Uterine smooth muscle cell (primary cell): ENCODE measurements around the gene GAPDHS. TPM values are rescaled to one million over a fixed set of nuclear protein-coding genes. Genes with fewer than 3 reads are reported as not detected.

Experiments used
- total RNA-seq: library from RNA; depleted of rRNA; stranded (reverse); fragments of >200 nt; gene quantifications from 2 replicates; pipeline ENCODE4 v1.2.3, GENCODE V29; 2014

GAPDHS gene
- total RNA-seq = not detected in 2 replicates

DNA sequence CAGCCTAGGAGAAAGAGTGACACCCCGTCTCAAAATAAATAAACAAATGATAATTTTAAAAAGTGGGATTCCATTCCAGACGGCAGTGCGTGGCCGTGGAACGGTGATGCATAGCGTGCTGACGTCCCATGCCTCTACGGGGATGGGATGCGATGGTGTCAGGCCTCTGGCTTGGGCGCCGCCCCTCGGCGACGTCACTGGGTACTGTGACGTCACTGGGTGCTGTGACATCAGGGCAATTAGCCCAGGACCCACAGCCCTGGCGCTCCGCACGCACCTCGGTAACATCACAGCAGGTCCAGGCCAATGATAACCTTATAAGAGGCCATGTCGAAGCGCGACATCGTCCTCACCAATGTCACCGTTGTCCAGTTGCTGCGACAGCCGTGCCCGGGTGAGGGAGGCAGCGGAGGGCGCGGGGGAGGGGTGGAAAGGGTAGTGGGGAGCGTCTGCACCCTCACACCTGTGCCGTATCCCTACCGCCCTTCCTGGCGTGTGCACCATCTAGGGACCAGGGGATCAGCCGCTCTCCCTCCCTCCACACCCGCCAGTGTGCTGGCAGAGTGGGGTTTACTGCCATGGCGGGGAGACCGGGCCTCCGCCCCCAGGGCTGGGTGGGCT lies at the start of gene GAPDHS:
TSS of gene GAPDHS (plus strand) at position 256 of the 621 bp plus-strand sequence. CDS start at position 328, 72 bp downstream.

DNA sequence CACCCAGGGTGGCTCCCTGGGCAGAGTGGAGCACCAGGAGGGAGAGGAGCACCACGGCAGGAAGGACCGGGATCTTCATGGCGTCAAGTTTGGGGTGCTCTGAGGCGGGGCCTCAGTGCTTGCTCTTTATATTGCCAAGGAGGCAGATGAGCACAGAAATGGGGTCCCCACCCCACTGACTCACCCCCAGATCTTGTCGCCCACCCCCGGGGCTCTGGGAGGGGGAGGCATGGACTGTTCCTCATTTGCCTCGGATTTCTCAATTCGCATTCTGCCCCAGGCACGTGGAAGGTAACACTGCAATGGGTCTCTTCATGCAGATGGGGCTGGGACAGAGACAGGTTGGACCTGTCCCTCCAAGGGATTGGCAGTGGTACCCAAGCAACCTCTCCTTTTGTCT lies 42.9 kb upstream of the GAPDHS start, which contains the start of gene KRTDAP:
TSS of gene KRTDAP (minus strand) at position 101 of the 400 bp plus-strand sequence. CDS start at position 79, 22 bp downstream.

GRCh38 chr19:35513628-35514281 lies 19.5 kb upstream of the GAPDHS start, which contains the start of gene DMKN:
DMKN (minus strand) TSS chr19:35513649; CDS start chr19:35513475, 174 bp downstream.

GRCh38 chr19:35528218-35529038 lies 4.8 kb upstream of the GAPDHS start, which contains the start of gene SBSN:
SBSN (minus strand) TSS chr19:35528311; CDS start chr19:35528281, 30 bp downstream.

DNA sequence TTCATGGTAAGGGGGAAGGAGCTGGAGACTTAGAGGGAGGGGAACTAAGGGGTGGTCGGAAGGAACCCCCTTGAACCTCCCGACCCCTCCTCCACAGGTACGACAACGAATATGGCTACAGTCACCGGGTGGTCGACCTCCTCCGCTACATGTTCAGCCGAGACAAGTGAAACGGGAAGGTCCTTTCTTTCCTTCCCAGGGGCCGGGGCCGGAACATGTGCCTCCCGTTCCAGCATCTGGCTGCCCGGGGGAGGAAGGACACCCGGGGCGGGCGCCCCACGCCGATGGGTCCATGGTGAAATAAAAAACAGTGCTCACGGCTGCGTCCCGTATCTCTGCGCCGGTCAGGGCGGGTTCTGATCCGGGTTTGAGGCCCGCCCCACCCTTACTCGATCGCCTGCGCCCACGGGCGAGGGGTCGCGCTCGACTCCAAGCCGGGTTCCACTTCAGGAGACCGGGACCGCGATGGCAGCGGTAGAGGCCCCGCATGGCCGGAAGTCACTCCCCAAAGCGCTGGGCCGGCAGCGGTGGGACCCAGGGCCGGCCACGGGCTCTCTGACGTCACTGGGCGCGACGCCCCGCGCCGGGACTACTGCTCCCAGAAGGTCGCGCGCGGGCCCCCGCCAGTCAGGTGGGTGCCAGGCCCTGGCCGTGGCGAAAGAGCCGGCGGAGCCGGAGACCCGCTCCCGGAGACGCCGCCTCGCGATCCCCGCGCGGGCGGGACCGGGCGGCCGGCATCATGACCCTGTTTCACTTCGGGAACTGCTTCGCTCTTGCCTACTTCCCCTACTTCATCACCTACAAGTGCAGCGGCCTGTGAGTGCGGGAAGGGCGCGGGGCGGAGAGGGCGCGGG lies 12.0 kb downstream of the GAPDHS start, which contains the start of gene TMEM147:
TSS of gene TMEM147 (plus strand) at position 626 of the 854 bp plus-strand sequence. CDS start at position 740, 114 bp downstream.

GRCh38 chr19:35563207-35563829 lies 30.1 kb downstream of the GAPDHS start, which contains the start of gene ATP4A:
ATP4A (minus strand) TSS chr19:35563658; CDS start chr19:35563629, 29 bp downstream.

GRCh38 chr19:35585848-35586247 lies 52.6 kb downstream of the GAPDHS start, which contains the start of gene PMIS2:
PMIS2 (plus strand) TSS chr19:35586173; CDS start chr19:35586260, 87 bp downstream.

Other genes with a start within 250 kb of the GAPDHS start
- gene MAG, start 241.3 kb upstream of the GAPDHS start, total RNA-seq = not detected in 2 replicates
- 0.25 and 0.55 TPM in 2 replicates for gene CD22, start 204.3 kb upstream of the GAPDHS start, total RNA-seq
- gene FFAR1, start 185.6 kb upstream of the GAPDHS start, total RNA-seq = not detected in 2 replicates
- gene FFAR3, start 175.0 kb upstream of the GAPDHS start, total RNA-seq = not detected in 2 replicates
- not detected in 2 replicates for gene GPR42, start 162.4 kb upstream of the GAPDHS start, total RNA-seq
- not detected in 2 replicates for gene FFAR2, start 85.2 kb upstream of the GAPDHS start, total RNA-seq
- not detected in 2 replicates for gene KRTDAP, start 43.0 kb upstream of the GAPDHS start, total RNA-seq
- 14.1 and 21.9 TPM in 2 replicates for gene DMKN, start 19.8 kb upstream of the GAPDHS start, total RNA-seq
- 1.7 and 4.5 TPM in 2 replicates for gene SBSN, start 5.1 kb upstream of the GAPDHS start, total RNA-seq
- 80.7 and 104 TPM in 2 replicates for gene TMEM147, start 12.2 kb downstream of the GAPDHS start, total RNA-seq
- gene ATP4A, start 30.2 kb downstream of the GAPDHS start, total RNA-seq = not detected in 2 replicates
- gene PMIS2, start 52.7 kb downstream of the GAPDHS start, total RNA-seq = not detected in 2 replicates
- gene HAUS5, start 79.3 kb downstream of the GAPDHS start, total RNA-seq = 9.4 and 16.6 TPM in 2 replicates
- 41.0 and 49.0 TPM in 2 replicates for gene RBM42, start 95.6 kb downstream of the GAPDHS start, total RNA-seq
- 0.11 and 0.50 TPM in 2 replicates for gene ETV2, start 108.3 kb downstream of the GAPDHS start, total RNA-seq
- gene COX6B1, start 114.9 kb downstream of the GAPDHS start, total RNA-seq = 324 and 362 TPM in 2 replicates
- gene UPK1A, start 133.1 kb downstream of the GAPDHS start, total RNA-seq = not detected in 2 replicates
- not detected in 2 replicates for gene ZBTB32, start 171.1 kb downstream of the GAPDHS start, total RNA-seq
- gene KMT2B, start 184.5 kb downstream of the GAPDHS start, total RNA-seq = 7.5 TPM in 2 replicates
- 0.62 and 0.66 TPM in 2 replicates for gene IGFLR1, start 209.0 kb downstream of the GAPDHS start, total RNA-seq
- gene U2AF1L4, start 212.0 kb downstream of the GAPDHS start, total RNA-seq = 6.1 and 8.9 TPM in 2 replicates
- 8.6 and 12.1 TPM in 2 replicates for gene PSENEN, start 212.2 kb downstream of the GAPDHS start, total RNA-seq
- 12.2 and 16.5 TPM in 2 replicates for gene LIN37, start 215.1 kb downstream of the GAPDHS start, total RNA-seq
- 49.6 and 161 TPM in 2 replicates for gene HSPB6, start 223.6 kb downstream of the GAPDHS start, total RNA-seq
- 6.1 and 7.9 TPM in 2 replicates for gene PROSER3, start 224.7 kb downstream of the GAPDHS start, total RNA-seq
- 6.2 and 11.7 TPM in 2 replicates for gene ARHGAP33, start 242.1 kb downstream of the GAPDHS start, total RNA-seq